ENCODE measurements around the gene LYG2. TPM values are rescaled to one million over a fixed set of nuclear protein-coding genes. Genes with fewer than 3 reads are reported as not detected.

LYG2 gene
- total and polyA plus RNA-seq, 2 of the 8 experiments (the other 6 are each of a cell fraction or from before 2014, with no cell fraction given) = not detected

DNA sequence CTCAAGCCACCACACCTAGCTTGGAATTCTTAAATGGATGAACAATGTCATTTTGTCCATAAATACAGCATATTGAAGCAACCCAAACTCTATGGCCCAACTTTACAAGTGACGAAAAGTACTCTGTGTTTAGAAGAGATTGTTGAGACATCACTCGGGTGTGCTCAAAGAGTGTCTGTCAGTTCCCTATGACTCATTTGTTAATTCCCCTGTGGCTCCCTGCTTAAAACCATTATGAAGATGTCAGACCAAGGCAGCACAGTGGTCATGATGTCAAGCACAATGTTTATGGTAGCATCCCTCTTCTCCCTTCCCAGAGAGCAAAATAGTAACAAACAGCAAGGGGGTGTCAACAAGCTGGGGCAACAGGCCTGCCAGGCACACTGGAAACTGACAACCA lies 42.5 kb upstream of the LYG2 start:
- Histone ChIP-seq H2AK5ac (ENCODE audit: low read depth, low read length) (no peak overlapping the region), H4K8ac (ENCODE audit: extremely low read depth, insufficient read depth, low read length) (no peak overlapping the region), H3K4ac (replicated peaks; ENCODE audit: insufficient read length, low read depth, low read length) (no peak overlapping the region), H3K79me2 (ENCODE audit: control insufficient read depth in 1 of 2, insufficient read depth in 2 of 2, low read length in 2 of 2) (no peaks in the 10 kb centered on the region), H2BK12ac (ENCODE audit: low read depth, low read length) (no peak overlapping the region), H3K4me1 (replicated peaks in 1 of 4; ENCODE audit: control insufficient read depth in 3 of 4, insufficient read depth in 4 of 4, low read length in 3 of 4) (no peaks in the 10 kb centered on the region), H2BK15ac (ENCODE audit: low read length) (no peak overlapping the region), H3K56ac (replicated peaks; ENCODE audit: insufficient read length, low read depth, low read length) (no peak overlapping the region), H3K4me3 (ENCODE audit: extremely low read depth in 1 of 4, insufficient read depth in 2 of 4, low read depth in 3 of 4, low read length in 4 of 4) (no peak overlapping the region), H3K9me3 (ENCODE audit: insufficient read depth in 2 of 2, low read depth in 1 of 2, low read length in 1 of 2) (no peaks in the 10 kb centered on the region), H4K5ac (ENCODE audit: insufficient read length, low read depth, low read length) (no peak overlapping the region), H3K14ac (ENCODE audit: insufficient read length) (no peak overlapping the region), H2BK5ac (ENCODE audit: low read depth, low read length) (no peak overlapping the region), H2BK20ac (ENCODE audit: low read length) (no peak overlapping the region), H3K79me1 (ENCODE audit: low read depth, low read length) (no peaks in the 10 kb centered on the region), H3K18ac (ENCODE audit: extremely low read depth, low read length) (no peak overlapping the region), H3K23me2 (ENCODE audit: low read depth, low read length) (no peaks in the 10 kb centered on the region), H3K4me2 (ENCODE audit: insufficient read depth in 1 of 2, low read depth in 2 of 2, low read length in 2 of 2) (no peak overlapping the region), H2AFZ (ENCODE audit: low read length) (no peak overlapping the region), H4K91ac (replicated peaks; ENCODE audit: insufficient read length, low read length) (no peak overlapping the region), H3K27ac (ENCODE audit: low read depth, low read length) (no peak overlapping the region), H3K27me3 (replicated peaks in 1 of 4; ENCODE audit: control insufficient read depth in 3 of 4, extremely low read depth in 1 of 4, insufficient read depth in 3 of 4, low read length in 3 of 4) (no peaks in the 10 kb centered on the region), H2BK120ac (replicated peaks; ENCODE audit: low read depth, low read length) (no peak overlapping the region), H3K9ac (replicated peaks in 1 of 4; ENCODE audit: extremely low read depth in 1 of 4, low read depth in 3 of 4, low read length in 3 of 4) (no peak overlapping the region), H3K36me3 (ENCODE audit: control insufficient read depth in 2 of 4, insufficient read depth in 4 of 4, low read length in 3 of 4) (no peaks in the 10 kb centered on the region), H4K20me1 (replicated peaks in 1 of 2; ENCODE audit: control insufficient read depth in 1 of 2, insufficient read depth in 2 of 2, low read length in 2 of 2) (no peaks in the 10 kb centered on the region), H3K23ac (ENCODE audit: insufficient read length) (no peak overlapping the region)
- DNase-seq (ENCODE audit: low read depth in 1 of 2, low spot score in 2 of 2) (no peak), FAIRE-seq (no peak)
- WGBS, 2 experiments (ENCODE audit: extremely low coverage in 1 of 2, insufficient coverage in 1 of 2, insufficient read length in 1 of 2, insufficient replicate concordance in 2 of 2, low coverage in 1 of 2, low lambda C conversion rate in 2 of 2, missing lambda C conversion rate in 1 of 2) = 97% methylated on average over 2 of the region's 2 CpGs; no CpG with 5 or more reads in 1 of the 2 experiments
- ChIA-PET POLR2A (ENCODE audit: partially characterized antibody) (no interaction called here), CTCF (ENCODE audit: partially characterized antibody) (no interaction called here)
- TF ChIP-seq TBP (IDR thresholded peaks at IDR 0.05; ENCODE audit: low read depth, low read length) = no peak
- no peak for TF ChIP-seq ASH2L (IDR thresholded peaks at IDR 0.05; ENCODE audit: low read length)
- TF ChIP-seq EZH2 (IDR thresholded peaks at IDR 0.05; ENCODE audit: low read depth, low read length, severe bottlenecking) = no peak
- TF ChIP-seq, protein P1, sequence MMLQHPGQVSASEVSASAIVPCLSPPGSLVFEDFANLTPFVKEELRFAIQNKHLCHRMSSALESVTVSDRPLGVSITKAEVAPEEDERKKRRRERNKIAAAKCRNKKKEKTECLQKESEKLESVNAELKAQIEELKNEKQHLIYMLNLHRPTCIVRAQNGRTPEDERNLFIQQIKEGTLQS (IDR thresholded peaks at IDR 0.05; ENCODE audit: insufficient read depth, low read depth, low read length) = no peak
- no peak for TF ChIP-seq CTBP2 (IDR thresholded peaks at IDR 0.05; ENCODE audit: borderline replicate concordance, insufficient read depth, insufficient read length, low read length)

All from H1 (cell line).